ENCODE measurements around the gene OR9I1. TPM values are rescaled to one million over a fixed set of nuclear protein-coding genes. Genes with fewer than 3 reads are reported as not detected.

OR9I1 gene
- total and polyA plus RNA-seq, 2 of the 4 experiments (the other 2 are of a cell fraction): not detected

- no peak overlapping the region for H2AFZ ChIP-seq (replicated peaks; ENCODE audit: low read length, poor library complexity)
- CTCF ChIA-PET: no interaction called here
- in situ Hi-C loops (cut with MboI; ENCODE audit: low sequenced_read_pairs): no loop called here
These were observed 39.7 kb upstream of the OR9I1 start for GRCh38 chr11:58164990-58165389.

More at GRCh38 chr11:58164990-58165389, 39.7 kb upstream of the OR9I1 start:
- no peak overlapping the region for H2BK120ac ChIP-seq (ENCODE audit: low read depth, low read length)
- no peak for DNase-seq
- intact Hi-C loops (cut with micrococcal nuclease): no loop called here
- WGBS, 2 experiments (ENCODE audit: extremely low coverage in 2 of 2, insufficient read length in 1 of 2): no CpG with 5 or more reads among the region's 1 CpG
- no peak overlapping the region for H3K4me2 ChIP-seq (ENCODE audit: low read depth, low read length)
- no peaks in the 10 kb centered on the region for H3K4me1 ChIP-seq (ENCODE audit: control insufficient read depth, insufficient read depth, low read length)
- no peaks in the 10 kb centered on the region for H3K9me1 ChIP-seq (ENCODE audit: insufficient read depth, low read length)
- H3K36me3 ChIP-seq (ENCODE audit: control insufficient read depth, insufficient read depth, low read length): no peaks in the 10 kb centered on the region
- no peak for ATAC-seq (ENCODE audit: low read depth)
- H3K9ac ChIP-seq (ENCODE audit: low read depth, low read length): no peak overlapping the region
- no peak overlapping the region for H3K4ac ChIP-seq (ENCODE audit: low read depth, low read length)
- H3K56ac ChIP-seq (ENCODE audit: extremely low read depth, insufficient read depth, low read length): no peak overlapping the region
- no peaks in the 10 kb centered on the region for H4K20me1 ChIP-seq (ENCODE audit: insufficient read depth, low read length)
- H3K18ac ChIP-seq (ENCODE audit: low read depth, low read length): no peak overlapping the region
- no peak overlapping the region for H3K4me3 ChIP-seq (ENCODE audit: insufficient read depth, low read depth, low read length)
- no TSS peak for BruUV-seq (replicated peaks)
- no peak overlapping the region for H3K14ac ChIP-seq (replicated peaks; ENCODE audit: low read depth, low read length)
- H4K5ac ChIP-seq (ENCODE audit: low read depth, low read length): no peak overlapping the region
- no peak overlapping the region for H2BK20ac ChIP-seq (ENCODE audit: low read depth, low read length)
- dilution Hi-C loops (cut with HindIII; ENCODE audit: low sequenced_read_pairs, unreplicated experiment): no loop called here
- TF ChIP-seq RAD21 (IDR thresholded peaks at IDR 0.05; ENCODE audit: low read length) (no peak), CEBPB (IDR thresholded peaks at IDR 0.05; ENCODE audit: low read depth, low read length) (no peak), CHD1 (IDR thresholded peaks at IDR 0.05; ENCODE audit: low read depth, low read length) (no peak), SMC3 (IDR thresholded peaks at IDR 0.05; ENCODE audit: low read depth, low read length) (no peak)
- no peak overlapping the region for H2AK5ac ChIP-seq (ENCODE audit: low read depth, low read length)
- POLR2A ChIA-PET (ENCODE audit: unreplicated experiment): no interaction called here
- no peak overlapping the region for H3K23ac ChIP-seq (ENCODE audit: low read depth, low read length)
- H2BK15ac ChIP-seq (ENCODE audit: low read depth, low read length): no peak overlapping the region
- H3K27me3 ChIP-seq (ENCODE audit: control insufficient read depth, insufficient read depth, low read length): peaks cover 3% of the 10 kb centered on the region; the same call in 1 of the 2 replicates
- H3K9me3 ChIP-seq (ENCODE audit: control insufficient read depth, insufficient read depth, low read length): no peaks in the 10 kb centered on the region; the same call in 1 of the 2 replicates
- no peak overlapping the region for H2BK5ac ChIP-seq (ENCODE audit: low read depth, low read length, poor library complexity, severe bottlenecking)
- no peaks in the 10 kb centered on the region for H3K79me1 ChIP-seq (ENCODE audit: low read depth in 1 of 2, low read length in 2 of 2)
- H4K8ac ChIP-seq (ENCODE audit: low read depth in 2 of 2, low read length in 2 of 2): no peak overlapping the region
- no peak overlapping the region for H2AK9ac ChIP-seq (replicated peaks; ENCODE audit: low read depth, low read length, poor library complexity)
- no peak overlapping the region for H3K27ac ChIP-seq (ENCODE audit: insufficient read depth, low read length)
- no peak overlapping the region for H4K91ac ChIP-seq (ENCODE audit: insufficient read depth, low read depth, low read length)

All from IMR-90 (cell line).